Fibroblast of mammary gland (primary cell): ENCODE measurements around the gene ZNF184.

Source experiments
- DNase-seq: peaks from one replicate; pipeline ENCODE4 v3.0.0-alpha.2; 2010; ENCODE audit warnings: low read depth
- H3K4me3 ChIP-seq: 2 replicates; pipeline ENCODE4 v1.5.1; 2011; ENCODE audit warnings: low read depth, mild to moderate bottlenecking, low read length, moderate library complexity; ENCODE audit not compliant: control insufficient read depth
- CTCF ChIP-seq: conservative IDR thresholded peaks from 2 replicates; pipeline ENCODE4 v1.5.1; 2011; ENCODE audit warnings: low read depth, low read length, inconsistent platforms; ENCODE audit not compliant: control insufficient read depth, insufficient read depth

Gene ZNF184

GRCh38 chr6:27471365-27472115, 1.4 kb downstream of the ZNF184 start:
- TF ChIP-seq CTCF, result no peak

DNA sequence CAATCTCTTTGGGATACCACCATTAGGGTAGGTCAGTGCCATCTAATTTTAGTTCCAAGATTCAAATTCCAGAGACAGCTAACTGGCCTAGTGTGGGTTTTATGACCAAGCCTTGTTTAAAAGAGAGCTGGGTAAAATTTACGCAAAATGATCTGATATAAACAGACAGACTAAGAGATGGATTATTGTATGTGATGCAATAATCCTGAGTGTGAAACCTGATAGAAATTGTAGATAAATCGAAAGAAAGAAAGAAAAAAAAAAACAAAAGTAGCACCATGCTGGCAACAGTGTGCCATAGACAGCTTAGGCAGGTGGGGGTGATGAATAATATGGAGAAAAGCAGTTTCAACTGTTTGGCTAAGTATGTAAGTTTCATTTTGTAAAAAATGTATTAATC, 2.9 kb downstream of the ZNF184 start:
- H3K4me3 ChIP-seq, result no peak overlapping the region
- DNase-seq, result no peak
- TF ChIP-seq CTCF, result no peak

More at GRCh38 chr6:27471365-27472115, 1.4 kb downstream of the ZNF184 start:
- DNase-seq, result no peak
- peak overlapping the region; percentile 82 for H3K4me3 ChIP-seq

DNA sequence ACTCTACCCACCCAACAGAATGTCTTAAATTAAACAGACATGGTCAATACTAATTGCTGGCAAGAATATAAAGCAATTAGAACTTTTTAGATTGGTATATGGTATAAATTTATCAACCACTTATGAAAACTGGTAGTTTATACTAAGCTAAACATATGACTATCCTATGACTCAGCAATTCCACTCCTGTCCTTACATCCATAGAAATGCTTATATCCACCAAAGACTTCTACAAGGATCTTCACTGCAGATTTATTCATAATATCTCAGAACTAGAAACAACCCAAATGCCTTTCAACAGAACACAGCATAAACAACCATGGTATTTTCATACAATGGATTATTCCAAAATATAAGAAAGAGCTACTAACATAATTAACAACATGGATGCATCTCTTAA, 4.6 kb downstream of the ZNF184 start:
- no peak for TF ChIP-seq CTCF
- peak; percentile 58 for DNase-seq
- no peak overlapping the region for H3K4me3 ChIP-seq

GRCh38 chr6:27452496-27452897, 20.4 kb downstream of the ZNF184 start:
- TF ChIP-seq CTCF, result no peak
- peak; percentile 24 for DNase-seq
- no peak overlapping the region for H3K4me3 ChIP-seq

GRCh38 chr6:27451660-27452390, 21.1 kb downstream of the ZNF184 start:
- no peak for DNase-seq
- no peak overlapping the region for H3K4me3 ChIP-seq
- no peak for TF ChIP-seq CTCF

GRCh38 chr6:27448456-27448855, 24.4 kb downstream of the ZNF184 start:
- DNase-seq, result no peak
- no peak for TF ChIP-seq CTCF
- no peak overlapping the region for H3K4me3 ChIP-seq
